Hair follicle dermal papilla cell (primary cell): ENCODE measurements around the gene LGALS3BP. TPM values are rescaled to one million over a fixed set of nuclear protein-coding genes. Genes with fewer than 3 reads are reported as not detected.

ENCODE experiments used
- total RNA-seq: library from RNA; depleted of rRNA; stranded (reverse); fragments of >200 nt; gene quantifications from 2 replicates; pipeline ENCODE4 v1.2.3, GENCODE V29; 2012

The LGALS3BP gene
- total RNA-seq: 159 and 222 TPM in 2 replicates

GRCh38 chr17:78979780-78980623 lies at the start of gene LGALS3BP:
LGALS3BP (minus strand) TSS chr17:78979923; CDS start chr17:78977191, 2,732 bp downstream.

GRCh38 chr17:79023886-79024771 lies 44.4 kb upstream of the LGALS3BP start, which contains the start of gene C1QTNF1:
C1QTNF1 (plus strand) TSS chr17:79024169; CDS start chr17:79043969, 19,800 bp downstream.

GRCh38 chr17:79009397-79010303 lies 29.9 kb upstream of the LGALS3BP start, which contains the start of gene CANT1:
CANT1 (minus strand) TSS chr17:79009764; CDS start chr17:78997622, 12,142 bp downstream.

GRCh38 chr17:78925234-78925633 lies 54.5 kb downstream of the LGALS3BP start, which contains the start of gene TIMP2:
TIMP2 (minus strand) TSS chr17:78925387; CDS start chr17:78925088, 299 bp downstream.

Other genes with a start within 250 kb of the LGALS3BP start
- gene CYTH1, start 197.7 kb downstream of the LGALS3BP start, total RNA-seq: 13.6 and 14.0 TPM in 2 replicates
- 45.4 and 50.5 TPM in 2 replicates for gene USP36, start 139.1 kb downstream of the LGALS3BP start, total RNA-seq
- 6.2 and 6.6 TPM in 2 replicates for gene CEP295NL, start 76.7 kb downstream of the LGALS3BP start, total RNA-seq
- 256 and 268 TPM in 2 replicates for gene TIMP2, start 54.5 kb downstream of the LGALS3BP start, total RNA-seq
- gene CANT1, start 29.8 kb upstream of the LGALS3BP start, total RNA-seq: 50.6 and 74.0 TPM in 2 replicates
- 23.9 and 24.7 TPM in 2 replicates for gene C1QTNF1, start 44.2 kb upstream of the LGALS3BP start, total RNA-seq
- gene ENGASE, start 94.9 kb upstream of the LGALS3BP start, total RNA-seq: 11.8 and 15.4 TPM in 2 replicates